Left cardiac atrium (tissue), 4 donors: ENCODE data around the gene OR52E4. TPM values are rescaled to one million over a fixed set of nuclear protein-coding genes. Genes with fewer than 3 reads are reported as not detected.

Experiments used
- ATAC-seq, 2 donors: fragments of 200-7000 bp; cut with Tn5 transposase; one replicate each; pipeline ENCODE4 v1.9.1; 2020; ENCODE audit warnings: mild to moderate bottlenecking in 2 of 2, moderate library complexity in 2 of 2
- DNase-seq: peaks from one replicate; pipeline ENCODE4 v3.0.0-alpha.2; 2020
- intact Hi-C, 2 donors: fragments of 100-400 bp; cut with DNase I; formaldehyde crosslinking; loops; one replicate each; pipeline versions ENCODE4 v1.14.1 to v1.15.1; 2022 to 2023
- long read RNA-seq: library from polyadenylated mRNA; unstranded; transcript quantifications from one replicate; pipeline ENCODE4 v2.0.0, GENCODE V29; 2021
- total RNA-seq, 2 donors: library from RNA; stranded (reverse); fragmentation: NEBNext Ultra II Directional; extraction: Animal tissue kit (Norgen Biotek cat#: 25700); gene quantifications; one replicate each; pipeline ENCODE4 v1.2.1, GENCODE V29; 2021
- donor health status: DM: no; HTN: yes; CAD: no.
- donor health status: DM: no; HTN: yes; CAD: no; lungs with severe emphysema.
- donor health status: DM: yes; HTN: yes; CAD: no.
- donor health status: Dilated cardiomyopathy.

The OR52E4 gene
- total RNA-seq = not detected
- long read RNA-seq = 0 reads

GRCh38 chr11:5880329-5880728 lies at the start of gene OR52E4:
OR52E4 (plus strand) TSS chr11:5880629; CDS start chr11:5884293, 3,664 bp downstream.
- ATAC-seq = no peak
- intact Hi-C loops = no loop called here
- no peak for DNase-seq

DNA sequence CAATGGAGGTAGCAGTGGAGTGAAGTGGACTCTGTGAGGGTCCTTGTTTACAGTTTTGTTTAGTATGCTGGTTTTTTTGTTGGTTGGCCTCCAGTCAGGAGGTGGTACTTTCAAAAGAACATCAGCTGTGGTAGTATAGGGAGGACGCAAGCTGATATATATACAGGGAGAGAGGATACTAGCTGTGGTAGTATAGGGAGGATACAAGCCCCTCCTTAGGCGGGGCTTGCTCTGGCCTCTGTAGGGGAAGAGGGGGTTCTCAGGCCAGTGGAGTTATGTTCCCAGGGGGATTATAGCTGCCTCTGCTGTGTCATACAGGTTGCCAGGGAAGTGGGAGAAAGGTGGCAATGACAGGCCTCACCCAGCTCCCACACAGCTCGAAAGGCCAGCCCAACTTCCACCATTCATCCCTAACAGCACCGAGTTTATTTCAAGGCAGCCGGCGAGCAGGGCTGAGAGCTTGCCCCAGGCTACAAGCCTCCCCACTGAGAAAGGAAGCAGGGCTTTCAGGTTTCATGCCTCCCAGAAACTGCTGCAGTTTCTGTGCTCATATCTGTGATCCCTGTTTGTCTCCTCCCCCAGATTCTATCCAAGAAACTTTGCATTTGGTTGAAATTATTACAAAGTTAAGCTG lies 49.1 kb upstream of the OR52E4 start:
- ATAC-seq = no peak
- no peak for DNase-seq
- intact Hi-C loops = no loop called here

GRCh38 chr11:5833446-5833845 lies 47.0 kb upstream of the OR52E4 start:
- intact Hi-C loops = no loop called here

DNA sequence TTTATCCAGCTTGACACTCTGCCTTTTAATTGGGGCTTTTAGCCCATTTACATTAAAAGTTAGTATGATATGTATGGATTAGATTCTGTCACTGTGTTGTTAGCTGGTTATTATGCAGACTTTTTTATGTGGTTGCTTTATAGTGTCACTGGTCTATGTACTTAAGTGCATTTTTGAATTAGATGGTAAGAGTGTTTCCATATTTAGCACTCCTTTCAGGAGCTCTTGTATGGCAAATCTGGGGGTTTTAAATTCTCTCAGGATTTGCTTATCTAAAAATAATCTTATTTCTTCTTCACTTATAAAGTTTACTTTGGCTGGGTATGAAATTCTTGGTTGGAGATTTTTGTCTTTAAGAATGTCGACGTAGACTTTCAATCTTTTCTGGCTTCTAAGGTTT lies 42.7 kb upstream of the OR52E4 start:
- intact Hi-C loops = no loop called here
- no peak for ATAC-seq
- no peak for DNase-seq

More at GRCh38 chr11:5833446-5833845, 47.0 kb upstream of the OR52E4 start:
- no peak for ATAC-seq
- DNase-seq = no peak

DNA sequence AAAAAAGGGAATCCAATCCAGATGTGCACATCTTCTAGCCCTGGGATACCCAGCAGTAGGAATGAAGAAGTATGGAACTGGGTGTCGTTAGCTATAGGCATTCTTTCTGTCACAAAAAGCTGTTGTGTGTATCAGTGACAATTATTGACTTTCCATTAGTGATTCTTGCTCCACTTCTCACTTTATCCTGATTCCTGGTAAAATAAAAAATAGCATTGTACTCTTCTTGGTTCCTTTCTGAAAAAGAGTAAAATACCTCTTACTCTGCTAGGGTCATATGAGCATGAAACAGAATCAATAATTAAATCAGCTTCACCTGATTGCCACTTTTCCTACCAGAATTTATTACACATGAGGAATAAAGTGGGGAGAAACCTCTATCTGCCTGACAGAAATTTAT lies 38.6 kb upstream of the OR52E4 start, which contains the start of gene OR52E6:
Gene OR52E6, minus strand, starts transcription at position 101 of the 400 bp plus-strand sequence. Its CDS starts 0 bp downstream, at position 101.
- DNase-seq = no peak
- intact Hi-C loops = no loop called here
- ATAC-seq = no peak

DNA sequence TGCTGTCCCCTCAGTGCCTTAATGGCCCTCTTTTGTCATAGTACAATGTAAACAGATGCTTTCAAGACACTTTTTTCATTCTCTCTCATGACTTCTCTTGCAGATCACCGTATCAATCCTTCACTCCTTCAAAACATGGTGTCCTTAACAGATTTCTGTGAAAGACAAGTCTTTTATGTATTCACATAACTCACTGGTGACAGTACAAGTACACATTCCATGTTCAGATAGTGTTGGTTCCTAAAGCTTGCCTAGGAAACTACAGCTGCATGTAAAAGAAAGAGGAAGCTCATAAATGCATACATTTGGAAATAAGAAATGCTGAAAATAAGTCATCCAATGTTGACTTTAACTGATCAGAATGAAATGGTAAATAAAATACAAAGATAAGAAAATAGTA lies 33.7 kb upstream of the OR52E4 start:
- no peak for DNase-seq
- ATAC-seq = no peak
- intact Hi-C loops = no loop called here

- ATAC-seq (no peak), DNase-seq (no peak)
- intact Hi-C loops = no loop called here
Measured at GRCh38 chr11:5847711-5848110, 32.7 kb upstream of the OR52E4 start.

- DNase-seq (no peak), ATAC-seq (no peak)
- intact Hi-C loops = no loop called here
Measured at GRCh38 chr11:5851002-5851401, 29.4 kb upstream of the OR52E4 start.

GRCh38 chr11:5857590-5857989 lies 22.8 kb upstream of the OR52E4 start, which contains the start of gene OR52E8:
OR52E8 (minus strand) TSS chr11:5857690; CDS start chr11:5857690, 0 bp downstream.
- no peak for ATAC-seq
- no peak for DNase-seq
- intact Hi-C loops = no loop called here

GRCh38 chr11:5865826-5866225 lies 14.6 kb upstream of the OR52E4 start:
- ATAC-seq = no peak
- no peak for DNase-seq
- intact Hi-C loops = no loop called here

DNA sequence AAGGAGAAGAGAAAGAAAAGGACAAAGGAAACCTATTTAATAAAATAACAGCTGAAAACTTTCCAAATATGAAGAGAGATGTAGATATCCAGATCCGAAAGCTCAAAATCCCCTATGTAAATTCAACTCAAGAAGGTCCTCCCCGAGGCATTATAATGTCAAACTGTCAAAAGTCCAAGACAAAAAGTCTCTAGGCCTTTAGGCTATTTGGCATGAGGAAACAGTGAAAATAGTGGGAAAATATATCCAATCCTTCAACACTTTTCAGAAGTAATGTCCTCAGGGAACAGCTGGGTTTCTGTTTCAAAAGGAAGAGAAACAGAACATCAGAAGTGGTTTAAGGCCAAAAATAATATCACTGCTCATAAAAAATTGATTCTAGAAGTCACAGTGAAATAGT lies 1.9 kb upstream of the OR52E4 start:
- DNase-seq (no peak), ATAC-seq (no peak)
- intact Hi-C loops = no loop called here

DNA sequence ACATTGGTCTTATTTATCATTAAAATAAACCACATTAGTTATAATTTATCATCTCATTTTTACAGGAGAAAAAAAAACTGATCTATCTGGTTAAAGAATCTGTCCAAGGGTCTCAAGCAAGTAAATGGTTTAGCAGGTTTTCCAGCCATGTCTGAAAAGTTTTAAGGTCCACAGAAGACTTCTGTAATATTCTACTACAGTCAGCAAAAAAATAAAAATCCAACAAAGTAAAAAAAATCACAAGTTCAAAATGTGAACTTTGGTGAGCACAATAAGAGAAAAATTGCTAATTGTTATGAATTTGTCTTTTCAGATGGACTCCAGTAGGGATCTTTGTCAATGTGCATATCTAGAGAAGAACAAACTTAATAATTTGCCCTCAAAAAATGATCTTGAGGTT lies 1.3 kb downstream of the OR52E4 start:
- ATAC-seq = no peak
- intact Hi-C loops = no loop called here
- DNase-seq = no peak

GRCh38 chr11:5887172-5887571 lies 6.7 kb downstream of the OR52E4 start:
- no peak for ATAC-seq
- intact Hi-C loops = no loop called here
- DNase-seq = no peak

DNA sequence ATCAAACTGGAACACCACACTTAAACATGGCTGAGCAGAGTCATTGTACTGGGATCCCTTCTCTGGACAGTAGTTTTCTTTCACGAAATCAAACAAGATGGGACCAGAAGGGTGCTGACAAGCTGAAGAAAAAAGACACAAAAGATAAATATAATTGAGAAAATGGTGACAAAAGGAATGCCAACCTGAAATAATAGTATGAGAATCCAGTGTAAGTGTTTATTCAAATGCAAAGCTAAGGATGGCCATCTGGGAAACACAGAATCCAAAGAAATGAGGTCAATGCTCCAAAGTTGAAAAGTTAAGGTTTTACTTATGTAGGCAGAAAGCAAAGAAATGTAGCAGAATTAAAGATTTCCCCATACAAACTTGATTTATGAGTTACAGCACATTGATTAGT lies 7.2 kb downstream of the OR52E4 start:
- intact Hi-C loops = no loop called here
- DNase-seq = no peak
- no peak for ATAC-seq

GRCh38 chr11:5891216-5891800 lies 10.9 kb downstream of the OR52E4 start:
- intact Hi-C loops = no loop called here
- no peak for ATAC-seq
- DNase-seq = no peak

DNA sequence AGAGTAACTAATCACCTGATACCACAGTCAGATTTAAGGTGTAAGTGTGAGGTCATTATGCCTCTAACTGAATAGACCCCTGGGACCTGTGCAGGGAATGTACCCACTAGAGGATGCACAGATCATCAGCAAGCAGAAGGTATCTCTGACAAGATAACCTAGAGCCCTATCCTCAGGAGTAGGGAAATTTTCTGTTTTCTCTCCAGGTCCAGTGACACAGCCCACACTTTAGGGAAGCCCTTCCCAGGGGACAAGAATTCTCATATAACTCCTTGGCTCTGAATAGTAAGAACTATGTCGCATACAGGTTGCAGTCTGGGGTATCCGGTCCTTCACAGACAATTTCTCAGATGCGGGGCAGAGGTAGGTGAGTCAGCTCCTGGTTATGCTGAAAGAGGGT lies 12.5 kb downstream of the OR52E4 start, which contains the start of gene OR52E5:
Gene OR52E5, plus strand, starts transcription at position 301 of the 400 bp plus-strand sequence. CDS start 7,569 bp downstream, outside the sequence.
- intact Hi-C loops = no loop called here
- ATAC-seq (no peak), DNase-seq (no peak)

DNA sequence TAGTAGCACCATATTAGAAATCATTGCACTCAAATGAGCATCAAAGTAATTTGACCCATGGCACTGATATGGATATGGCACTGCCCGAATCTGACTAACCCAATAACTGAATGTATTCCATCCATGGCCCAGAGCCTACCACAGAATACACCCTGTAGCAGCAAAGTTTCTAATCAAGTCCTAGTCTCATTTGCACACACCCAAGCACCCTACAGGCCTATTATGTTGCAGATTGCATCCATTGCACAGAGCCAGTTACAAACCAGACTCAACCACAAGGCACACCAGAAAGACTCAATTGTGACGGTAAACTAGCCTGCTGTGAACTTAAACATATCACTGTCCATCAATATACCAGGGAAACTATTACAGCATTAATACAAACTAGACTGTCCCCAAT lies 19.1 kb downstream of the OR52E4 start:
- intact Hi-C loops = no loop called here
- ATAC-seq = no peak
- DNase-seq = no peak

- DNase-seq = no peak
- intact Hi-C loops = no loop called here
Measured at GRCh38 chr11:5910540-5910939, 30.1 kb downstream of the OR52E4 start.

GRCh38 chr11:5922749-5923426 lies 42.5 kb downstream of the OR52E4 start:
- intact Hi-C loops = no loop called here
- no peak for ATAC-seq
- DNase-seq = no peak

More at GRCh38 chr11:5910540-5910939, 30.1 kb downstream of the OR52E4 start:
- no peak for ATAC-seq

- ATAC-seq (no peak), DNase-seq (no peak)
- intact Hi-C loops = no loop called here
Measured at GRCh38 chr11:5923427-5923776, 43.0 kb downstream of the OR52E4 start.
